Esophagus squamous epithelium (tissue), 4 donors: Measurements from ENCODE around the gene EFNA1.

ENCODE experiments used
- CTCF ChIP-seq, 6 experiments: fragments of 450-650 bp in 4 of 6; fragments of 200-600 bp in 2 of 6; sonication (generic) in 2 of 6; IDR thresholded peaks; one replicate each; pipeline ENCODE4 v1.5.1; 2016 to 2019; ENCODE audit warnings: antibody characterized with exemption in 6 of 6, mild to moderate bottlenecking in 4 of 6, moderate library complexity in 4 of 6
- POLR2A ChIP-seq, 4 donors: fragments of 450-650 bp; IDR thresholded peaks; one replicate each; pipeline ENCODE4 v1.6.1; 2017; ENCODE audit warnings: antibody characterized with exemption in 4 of 4, mild to moderate bottlenecking in 4 of 4, moderate library complexity in 3 of 4

GRCh38 chr1:155092131-155092530 lies 35.5 kb upstream of the EFNA1 start:
- TF ChIP-seq POLR2A (IDR thresholded peaks at IDR 0.05): no peak
- TF ChIP-seq CTCF (IDR thresholded peaks at IDR 0.05): no peak
